ENCODE results near the gene MEIKIN. TPM values are rescaled to one million over a fixed set of nuclear protein-coding genes. Genes with fewer than 3 reads are reported as not detected.

Gene MEIKIN, protein sequence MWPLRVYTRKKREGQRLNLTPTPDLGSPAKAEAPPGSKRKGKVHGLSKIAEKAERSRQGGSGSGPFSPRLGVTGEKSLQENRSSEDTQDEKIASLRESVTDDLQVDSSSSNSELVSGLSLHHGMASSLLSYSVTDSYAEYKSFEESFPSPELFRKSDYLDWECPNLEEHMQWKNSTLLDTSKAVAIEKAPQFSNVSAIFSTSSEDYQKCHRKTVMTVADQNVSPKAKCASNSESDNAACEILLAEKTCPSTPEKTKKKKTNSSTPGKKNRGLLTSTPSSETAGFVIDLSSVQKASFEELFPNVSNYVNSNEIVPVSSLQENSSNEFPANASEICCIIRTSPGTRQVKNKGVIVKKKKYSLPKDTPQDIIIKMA
- not detected in 2 replicates for total RNA-seq (2014; rRNA removed; shearing (Covaris generic))

GRCh38 chr5:131945551-131946168 is at the start of gene MEIKIN:
TSS of gene MEIKIN (minus strand) at chr5:131945663. CDS start at chr5:131945505, 158 bp downstream.
- DNase-seq (ENCODE audit: low spot score), result no peak

DNA sequence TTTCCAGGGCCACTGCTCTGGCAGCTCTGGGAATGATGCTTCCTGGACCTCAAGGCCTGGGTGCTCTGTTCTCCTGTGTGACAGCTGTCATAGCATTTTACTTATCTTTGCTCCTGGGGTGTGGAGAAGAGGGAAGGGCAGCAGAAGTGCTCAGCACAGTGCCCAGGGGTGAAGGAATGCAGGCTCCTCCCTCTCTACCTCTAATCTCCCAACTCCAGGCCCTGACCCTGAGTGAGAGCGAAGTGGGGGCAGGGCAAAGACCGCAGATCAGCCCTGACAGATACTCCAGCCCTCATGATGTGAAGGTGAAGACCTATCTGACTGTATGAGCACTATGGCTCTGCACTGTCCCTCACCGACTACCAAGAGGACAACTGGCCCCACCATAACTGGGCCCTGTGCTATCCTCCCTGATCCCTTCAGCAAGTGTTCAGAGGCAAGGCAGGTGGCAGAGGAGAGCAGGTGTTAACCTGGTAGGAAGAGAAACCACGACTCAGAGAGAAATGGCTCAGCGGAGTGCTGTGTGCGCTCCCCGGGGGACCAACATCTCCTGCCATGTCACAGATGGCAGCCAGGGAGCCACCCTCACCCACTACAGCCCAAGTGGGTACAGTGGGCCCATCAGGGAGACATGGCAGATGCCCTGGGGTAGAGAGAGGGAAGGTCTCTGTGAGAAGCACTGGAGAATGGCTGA is 49.2 kb upstream of the MEIKIN start:
- DNase-seq (ENCODE audit: low spot score), result no peak

- no peak for DNase-seq (ENCODE audit: low spot score)
Observed at GRCh38 chr5:131994090-131994489, 48.6 kb upstream of the MEIKIN start.

DNA sequence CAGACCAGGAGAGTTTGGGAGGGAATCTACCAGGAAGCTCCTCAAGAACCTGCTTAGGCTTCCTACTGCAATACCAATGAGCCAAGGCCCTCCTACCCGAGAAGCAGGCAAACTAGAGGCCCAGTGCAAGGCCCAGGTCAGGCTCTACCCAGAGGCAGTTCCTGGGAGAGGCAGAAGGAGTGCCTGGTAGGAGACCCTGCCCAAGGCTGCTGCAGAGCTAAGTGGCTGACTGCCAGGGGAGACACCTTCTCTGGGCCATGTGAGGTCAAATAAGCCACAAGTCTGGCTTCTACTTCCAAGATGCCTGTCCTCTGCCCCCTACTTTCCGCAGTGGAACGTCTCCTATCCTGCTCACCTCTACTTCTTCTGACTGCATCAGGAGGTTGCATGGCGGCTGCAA is 48.2 kb upstream of the MEIKIN start:
- DNase-seq (ENCODE audit: low spot score), result no peak

DNA sequence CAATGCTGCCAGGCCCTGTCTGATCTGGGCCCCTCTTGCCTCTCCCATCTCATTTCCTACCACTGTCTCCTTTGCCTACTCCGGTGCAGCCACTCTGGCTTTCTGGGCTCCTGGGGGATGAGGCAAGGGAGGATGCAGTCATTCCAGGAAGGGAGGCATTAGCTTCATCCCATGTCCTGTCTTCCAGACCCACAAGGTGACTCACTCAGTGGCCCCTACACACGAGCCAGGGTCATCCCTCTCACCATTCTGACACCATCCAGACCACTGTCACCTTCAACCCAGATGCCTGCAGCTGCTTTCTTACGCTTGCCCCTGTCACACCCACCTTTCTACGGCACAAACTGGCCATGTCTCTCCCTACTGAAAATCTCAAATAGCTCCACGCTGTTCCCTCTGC is 46.9 kb upstream of the MEIKIN start:
- DNase-seq (ENCODE audit: low spot score), result no peak

- DNase-seq (ENCODE audit: low spot score), result no peak
Observed at GRCh38 chr5:131991593-131992324, 46.3 kb upstream of the MEIKIN start.

- no peak for DNase-seq (ENCODE audit: low spot score)
Observed at GRCh38 chr5:131990716-131991115, 45.3 kb upstream of the MEIKIN start.

GRCh38 chr5:131988601-131989000 is 43.1 kb upstream of the MEIKIN start:
- no peak for DNase-seq (ENCODE audit: low spot score)

DNA sequence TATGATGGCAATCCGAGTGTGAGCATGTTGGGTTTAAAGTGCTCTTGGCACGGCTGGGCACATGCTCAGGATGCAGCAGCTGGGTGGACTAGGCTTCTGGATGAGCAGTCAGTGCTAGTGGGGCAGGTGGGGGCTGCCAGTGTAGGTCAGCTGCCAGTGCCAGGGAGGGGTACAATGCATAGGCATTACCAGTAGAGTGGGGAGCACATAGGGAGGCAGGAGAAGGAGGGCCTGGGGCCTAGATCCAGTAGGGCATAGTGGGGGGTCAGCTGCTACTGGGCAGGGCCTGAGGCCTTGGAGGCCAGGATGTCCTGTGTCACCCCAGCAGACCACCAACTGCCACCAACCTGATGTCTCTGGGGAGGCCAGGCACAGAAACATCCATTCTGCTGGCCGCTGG is 41.8 kb upstream of the MEIKIN start:
- no peak for DNase-seq (ENCODE audit: low spot score)

DNA sequence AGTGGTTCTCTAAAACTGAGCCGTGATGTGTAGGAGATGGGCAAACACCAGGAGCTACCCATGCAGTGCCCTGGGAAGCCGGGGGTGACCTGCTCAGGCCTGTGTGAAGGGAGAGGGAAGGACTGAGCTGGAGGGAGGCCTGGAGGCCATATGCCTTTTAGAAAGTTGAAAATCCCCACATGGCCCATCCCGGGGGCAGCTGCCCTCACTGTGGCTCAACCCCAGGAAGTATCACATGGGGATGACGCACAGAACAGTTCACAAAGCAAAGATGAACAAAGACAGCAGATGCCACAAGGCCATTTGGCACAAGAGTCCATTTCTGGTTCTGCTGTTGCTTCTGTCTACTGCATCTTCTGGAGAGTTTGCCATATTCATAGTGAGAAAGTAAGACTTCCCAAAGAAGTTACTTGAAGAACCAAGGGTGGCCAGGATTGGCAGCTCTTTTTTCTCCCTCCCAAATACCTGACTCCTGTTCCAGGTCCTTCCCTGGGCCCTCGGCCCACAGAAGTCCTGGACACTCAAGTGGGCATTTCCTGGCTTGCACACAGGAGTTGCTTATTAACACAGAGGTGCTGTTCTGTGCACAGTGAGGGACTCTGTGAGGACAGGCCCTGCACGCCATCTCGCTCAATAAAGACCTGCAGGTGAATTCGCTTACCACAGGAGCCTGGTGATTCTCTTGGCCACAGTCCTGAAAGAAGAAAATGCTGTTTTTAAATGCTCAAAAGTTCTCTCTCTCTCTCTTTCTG is 40.9 kb upstream of the MEIKIN start:
- DNase-seq (ENCODE audit: low spot score), result no peak

DNA sequence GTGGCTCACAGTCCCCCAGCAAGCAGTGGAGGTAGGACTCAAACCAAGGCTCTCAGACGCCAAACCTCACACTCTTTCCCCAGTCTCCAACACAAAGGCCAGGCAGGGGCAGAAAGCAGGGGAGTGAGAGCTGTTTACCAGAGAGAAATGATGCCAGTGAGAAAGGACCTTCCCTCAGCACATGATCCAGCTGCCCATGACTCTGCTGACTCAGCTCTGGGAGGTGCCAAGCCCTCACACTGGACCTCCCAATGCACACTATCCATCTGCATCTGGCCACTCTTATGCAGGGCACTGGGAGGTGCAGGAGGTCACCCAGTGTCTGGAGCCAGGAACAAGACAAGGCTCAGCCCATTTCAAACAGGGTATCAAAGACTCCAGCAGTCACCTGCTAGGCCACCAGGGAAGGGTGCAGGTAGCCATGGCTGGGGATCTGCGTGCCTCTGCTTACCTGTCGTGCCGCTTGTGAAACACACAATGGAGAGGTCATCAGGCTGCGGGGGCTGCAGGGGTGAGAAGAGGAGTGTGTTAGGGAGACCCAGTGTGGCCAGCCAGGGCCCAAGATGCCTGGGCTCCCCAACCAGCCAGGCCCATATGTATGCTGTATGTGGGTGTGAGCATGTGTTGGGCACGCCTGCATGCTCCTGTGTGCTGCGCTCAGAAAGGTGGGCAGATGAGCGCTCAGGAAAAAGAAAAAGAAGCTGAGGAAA is 39.6 kb upstream of the MEIKIN start:
- DNase-seq (ENCODE audit: low spot score), result no peak

DNA sequence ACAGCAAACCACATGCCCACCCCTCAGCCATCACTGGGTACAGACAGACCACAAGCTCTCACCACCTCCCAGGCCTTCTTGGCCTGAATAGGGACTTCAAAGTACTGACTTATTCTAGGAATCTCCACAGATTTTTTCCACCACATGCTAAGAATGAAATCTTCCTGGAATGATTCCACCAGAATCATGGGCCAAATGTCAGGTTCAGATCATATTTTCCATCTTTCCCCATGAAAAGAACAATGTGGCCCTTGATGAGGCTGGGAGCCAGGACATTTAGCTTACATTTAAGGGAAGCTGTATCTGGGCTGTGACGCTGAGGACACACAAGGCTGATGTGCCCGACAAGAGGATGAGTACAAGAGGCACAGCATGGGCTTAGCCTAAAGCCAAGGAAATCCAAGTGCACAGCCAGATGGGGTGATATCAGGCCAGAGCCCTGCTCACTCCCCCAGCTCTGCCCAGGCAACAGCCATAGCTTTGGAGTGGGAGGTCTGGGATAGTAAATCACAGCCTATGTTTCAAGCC is 37.8 kb upstream of the MEIKIN start:
- DNase-seq (ENCODE audit: low spot score), result no peak

DNA sequence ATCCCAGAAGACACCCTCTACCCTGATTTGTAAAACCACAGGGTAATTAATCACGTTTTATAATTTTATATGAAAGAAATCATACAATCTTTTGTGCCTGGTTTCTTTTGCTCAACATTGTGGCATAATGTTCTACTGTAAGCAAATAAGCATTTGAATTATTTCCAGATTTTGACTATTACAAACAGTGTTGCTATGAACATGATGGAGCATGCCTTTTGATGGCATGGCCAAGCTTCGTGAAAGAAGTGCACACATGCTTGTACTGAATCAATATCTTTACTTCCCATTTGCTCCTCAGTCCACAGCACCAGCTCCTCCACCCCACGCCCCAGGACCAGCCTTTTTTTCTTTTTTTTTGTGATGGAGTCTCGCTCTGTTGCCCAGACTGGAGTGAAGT is 36.1 kb upstream of the MEIKIN start:
- no peak for DNase-seq (ENCODE audit: low spot score)

GRCh38 chr5:131980696-131981095 is 35.2 kb upstream of the MEIKIN start:
- DNase-seq (ENCODE audit: low spot score), result no peak

- DNase-seq (ENCODE audit: low spot score), result no peak
Observed at GRCh38 chr5:131979816-131980215, 34.4 kb upstream of the MEIKIN start.

GRCh38 chr5:131977212-131977604 is 31.7 kb upstream of the MEIKIN start:
- no peak for DNase-seq (ENCODE audit: low spot score)

GRCh38 chr5:131976414-131977211 is 31.1 kb upstream of the MEIKIN start:
- DNase-seq (ENCODE audit: low spot score), result no peak

GRCh38 chr5:131974956-131975726 is 29.7 kb upstream of the MEIKIN start:
- no peak for DNase-seq (ENCODE audit: low spot score)

DNA sequence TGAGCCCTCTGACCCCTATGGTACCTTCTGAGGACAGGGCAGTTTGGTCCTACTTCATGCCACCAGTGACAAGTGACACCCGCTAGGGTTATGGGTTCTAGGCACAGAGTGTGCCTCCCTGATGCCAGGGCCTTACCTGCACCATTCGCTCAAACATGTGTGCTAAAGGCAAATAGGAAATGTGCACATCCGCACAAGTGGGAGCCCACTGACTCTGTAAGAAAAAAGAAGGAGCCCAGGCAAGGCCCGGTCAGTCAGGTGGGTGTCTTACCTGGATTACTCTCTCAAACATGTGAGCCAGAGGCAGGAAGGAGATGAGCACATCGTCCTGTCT is 29.1 kb upstream of the MEIKIN start:
- no peak for DNase-seq (ENCODE audit: low spot score)
